ENCODE data around the gene TRIM66.
A peak's percentile ranks its signal among the peaks of the same experiment; 100 is the strongest.

TRIM66 gene

GRCh38 chr11:8709777-8710176, 27.3 kb upstream of the TRIM66 start:
- no peak overlapping the region for H3K4me3 ChIP-seq (ENCODE audit: low read length)
- no peaks in the 10 kb centered on the region for H3K27me3 ChIP-seq (ENCODE audit: control insufficient read depth, insufficient read depth, low read length)
- H3K9me3 ChIP-seq (ENCODE audit: control insufficient read depth, low read length) = no peaks in the 10 kb centered on the region
- no peak overlapping the region for H3K9ac ChIP-seq (ENCODE audit: low read length)
- H3K36me3 ChIP-seq (ENCODE audit: control insufficient read depth, insufficient read depth, low read length) = peaks cover 25% of the 10 kb centered on the region
- peaks cover 11% of the 10 kb centered on the region for H3K4me1 ChIP-seq (ENCODE audit: control insufficient read depth, insufficient read depth, low read length)

GRCh38 chr11:8709002-8709672, 26.7 kb upstream of the TRIM66 start:
- no peaks in the 10 kb centered on the region for H3K27me3 ChIP-seq (ENCODE audit: control insufficient read depth, insufficient read depth, low read length)
- no peak overlapping the region for H3K9ac ChIP-seq (ENCODE audit: low read length)
- peaks cover 25% of the 10 kb centered on the region for H3K36me3 ChIP-seq (ENCODE audit: control insufficient read depth, insufficient read depth, low read length)
- H3K4me3 ChIP-seq (ENCODE audit: low read length) = no peak overlapping the region
- no peaks in the 10 kb centered on the region for H3K9me3 ChIP-seq (ENCODE audit: control insufficient read depth, low read length)
- H3K4me1 ChIP-seq (ENCODE audit: control insufficient read depth, insufficient read depth, low read length) = peaks cover 11% of the 10 kb centered on the region

- peaks cover 11% of the 10 kb centered on the region for H3K4me1 ChIP-seq (ENCODE audit: control insufficient read depth, insufficient read depth, low read length)
- H3K36me3 ChIP-seq (ENCODE audit: control insufficient read depth, insufficient read depth, low read length) = peaks cover 32% of the 10 kb centered on the region
- H3K27me3 ChIP-seq (ENCODE audit: control insufficient read depth, insufficient read depth, low read length) = no peaks in the 10 kb centered on the region
- H3K9ac ChIP-seq (ENCODE audit: low read length) = no peak overlapping the region
- no peaks in the 10 kb centered on the region for H3K9me3 ChIP-seq (ENCODE audit: control insufficient read depth, low read length)
- H3K4me3 ChIP-seq (ENCODE audit: low read length) = no peak overlapping the region
Observed at GRCh38 chr11:8707541-8708191, 25.2 kb upstream of the TRIM66 start.

- Histone ChIP-seq H3K27me3 (ENCODE audit: control insufficient read depth, insufficient read depth, low read length) (no peaks in the 10 kb centered on the region), H3K4me3 (ENCODE audit: low read length) (no peak overlapping the region), H3K4me1 (ENCODE audit: control insufficient read depth, insufficient read depth, low read length) (peaks cover 11% of the 10 kb centered on the region), H3K36me3 (ENCODE audit: control insufficient read depth, insufficient read depth, low read length) (peaks cover 34% of the 10 kb centered on the region), H3K9ac (ENCODE audit: low read length) (no peak overlapping the region), H3K9me3 (ENCODE audit: control insufficient read depth, low read length) (no peaks in the 10 kb centered on the region)
Observed at GRCh38 chr11:8706673-8707432, 24.4 kb upstream of the TRIM66 start.

GRCh38 chr11:8705146-8705545, 22.7 kb upstream of the TRIM66 start:
- Histone ChIP-seq H3K9ac (ENCODE audit: low read length) (no peak overlapping the region), H3K4me1 (ENCODE audit: control insufficient read depth, insufficient read depth, low read length) (peaks cover 15% of the 10 kb centered on the region), H3K36me3 (ENCODE audit: control insufficient read depth, insufficient read depth, low read length) (peaks cover 34% of the 10 kb centered on the region), H3K9me3 (ENCODE audit: control insufficient read depth, low read length) (no peaks in the 10 kb centered on the region), H3K4me3 (ENCODE audit: low read length) (no peak overlapping the region), H3K27me3 (ENCODE audit: control insufficient read depth, insufficient read depth, low read length) (no peaks in the 10 kb centered on the region)

- peaks cover 42% of the 10 kb centered on the region for H3K36me3 ChIP-seq (ENCODE audit: control insufficient read depth, insufficient read depth, low read length)
- H3K4me1 ChIP-seq (ENCODE audit: control insufficient read depth, insufficient read depth, low read length) = peaks cover 25% of the 10 kb centered on the region
- H3K9ac ChIP-seq (ENCODE audit: low read length) = no peak overlapping the region
- no peak overlapping the region for H3K4me3 ChIP-seq (ENCODE audit: low read length)
- no peaks in the 10 kb centered on the region for H3K9me3 ChIP-seq (ENCODE audit: control insufficient read depth, low read length)
- no peaks in the 10 kb centered on the region for H3K27me3 ChIP-seq (ENCODE audit: control insufficient read depth, insufficient read depth, low read length)
Observed at GRCh38 chr11:8704136-8704535, 21.7 kb upstream of the TRIM66 start.

GRCh38 chr11:8702598-8702915, 20.1 kb upstream of the TRIM66 start:
- Histone ChIP-seq H3K4me3 (ENCODE audit: low read length) (no peak overlapping the region), H3K36me3 (ENCODE audit: control insufficient read depth, insufficient read depth, low read length) (peaks cover 35% of the 10 kb centered on the region), H3K4me1 (ENCODE audit: control insufficient read depth, insufficient read depth, low read length) (peaks cover 16% of the 10 kb centered on the region), H3K9ac (ENCODE audit: low read length) (no peak overlapping the region), H3K9me3 (ENCODE audit: control insufficient read depth, low read length) (no peaks in the 10 kb centered on the region), H3K27me3 (ENCODE audit: control insufficient read depth, insufficient read depth, low read length) (no peaks in the 10 kb centered on the region)

DNA sequence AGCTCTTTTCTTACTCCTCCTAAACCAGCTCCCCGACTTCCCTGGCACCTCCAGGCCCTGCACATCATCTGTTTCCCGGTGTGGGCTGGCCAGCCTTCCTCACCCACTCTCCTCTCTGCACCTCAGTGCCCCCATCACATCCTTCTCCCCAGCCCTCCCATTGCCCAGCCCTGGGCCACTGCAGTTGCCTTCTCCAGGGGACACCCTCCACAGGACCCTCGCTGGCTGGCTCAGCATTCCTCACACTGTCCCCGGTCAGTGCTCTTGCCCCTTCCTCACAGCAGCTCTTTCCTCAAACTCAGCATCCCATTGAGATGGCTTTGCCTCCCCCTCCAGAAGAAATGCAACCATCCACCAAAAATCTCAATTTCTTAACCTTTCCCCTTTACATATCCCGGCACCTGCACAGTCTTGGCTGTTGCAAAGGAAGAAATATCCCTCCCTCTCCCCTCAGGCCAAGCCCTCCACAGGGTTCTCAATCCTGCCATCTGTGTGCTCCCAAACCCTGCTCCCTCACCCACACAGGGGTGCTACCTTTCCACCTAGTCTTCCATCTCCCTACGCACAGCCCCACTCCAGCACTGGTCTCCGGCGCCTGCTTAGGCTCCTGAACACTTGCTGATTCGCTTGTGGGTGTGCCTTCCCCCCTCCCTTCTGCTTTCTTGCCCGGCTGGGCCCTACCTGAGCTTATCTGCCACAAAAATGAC, 19.6 kb upstream of the TRIM66 start:
- Histone ChIP-seq H3K4me3 (ENCODE audit: low read length) (no peak overlapping the region), H3K4me1 (ENCODE audit: control insufficient read depth, insufficient read depth, low read length) (peaks cover 16% of the 10 kb centered on the region), H3K9me3 (ENCODE audit: control insufficient read depth, low read length) (no peaks in the 10 kb centered on the region), H3K9ac (ENCODE audit: low read length) (no peak overlapping the region), H3K27me3 (ENCODE audit: control insufficient read depth, insufficient read depth, low read length) (no peaks in the 10 kb centered on the region), H3K36me3 (ENCODE audit: control insufficient read depth, insufficient read depth, low read length) (peaks cover 31% of the 10 kb centered on the region)

GRCh38 chr11:8699903-8700302, 17.4 kb upstream of the TRIM66 start:
- no peaks in the 10 kb centered on the region for H3K9me3 ChIP-seq (ENCODE audit: control insufficient read depth, low read length)
- H3K4me1 ChIP-seq (ENCODE audit: control insufficient read depth, insufficient read depth, low read length) = peaks cover 16% of the 10 kb centered on the region
- H3K36me3 ChIP-seq (ENCODE audit: control insufficient read depth, insufficient read depth, low read length) = peaks cover 30% of the 10 kb centered on the region
- no peak overlapping the region for H3K4me3 ChIP-seq (ENCODE audit: low read length)
- H3K9ac ChIP-seq (ENCODE audit: low read length) = peak overlapping the region; percentile 18
- no peaks in the 10 kb centered on the region for H3K27me3 ChIP-seq (ENCODE audit: control insufficient read depth, insufficient read depth, low read length)

GRCh38 chr11:8698917-8699441, 16.5 kb upstream of the TRIM66 start:
- Histone ChIP-seq H3K9me3 (ENCODE audit: control insufficient read depth, low read length) (no peaks in the 10 kb centered on the region), H3K4me1 (ENCODE audit: control insufficient read depth, insufficient read depth, low read length) (peaks cover 16% of the 10 kb centered on the region), H3K27me3 (ENCODE audit: control insufficient read depth, insufficient read depth, low read length) (no peaks in the 10 kb centered on the region), H3K9ac (ENCODE audit: low read length) (no peak overlapping the region), H3K36me3 (ENCODE audit: control insufficient read depth, insufficient read depth, low read length) (peaks cover 30% of the 10 kb centered on the region), H3K4me3 (ENCODE audit: low read length) (no peak overlapping the region)

- H3K27me3 ChIP-seq (ENCODE audit: control insufficient read depth, insufficient read depth, low read length) = no peaks in the 10 kb centered on the region
- no peak overlapping the region for H3K9ac ChIP-seq (ENCODE audit: low read length)
- H3K4me3 ChIP-seq (ENCODE audit: low read length) = no peak overlapping the region
- H3K4me1 ChIP-seq (ENCODE audit: control insufficient read depth, insufficient read depth, low read length) = peaks cover 16% of the 10 kb centered on the region
- H3K36me3 ChIP-seq (ENCODE audit: control insufficient read depth, insufficient read depth, low read length) = peaks cover 30% of the 10 kb centered on the region
- H3K9me3 ChIP-seq (ENCODE audit: control insufficient read depth, low read length) = no peaks in the 10 kb centered on the region
Observed at GRCh38 chr11:8698379-8698851, 15.9 kb upstream of the TRIM66 start.
